SK-N-SH treated with all-trans-retinoic acid at 6 μM for 48 hours (cell line): ENCODE results near the gene BICC1.

Experiments
- BACH2 ChIP-seq: fragments of 250-450 bp; sonication (Bioruptor Pico); IDR thresholded peaks from 2 replicates; pipeline ENCODE4 v1.9.0; 2021; ENCODE audit warnings: mild to moderate bottlenecking, borderline replicate concordance
- CREB5 ChIP-seq: fragments of 250-450 bp; sonication (Bioruptor Pico); IDR thresholded peaks from 2 replicates; pipeline ENCODE4 v1.5.1; 2020; ENCODE audit warnings: low read depth, mild to moderate bottlenecking, moderate library complexity
- ESRRG ChIP-seq: fragments of 250-450 bp; sonication (Bioruptor Pico); IDR thresholded peaks from 2 replicates; pipeline ENCODE4 v1.6.1; 2021; ENCODE audit warnings: mild to moderate bottlenecking
- PATZ1 ChIP-seq: fragments of 250-450 bp; sonication (Bioruptor Pico); IDR thresholded peaks from 2 replicates; pipeline ENCODE4 v1.8.0; 2020; ENCODE audit warnings: mild to moderate bottlenecking, moderate library complexity, borderline replicate concordance
- PPARA ChIP-seq: fragments of 250-450 bp; sonication (Bioruptor Pico); IDR thresholded peaks from 2 replicates; pipeline ENCODE4 v1.5.0; 2020; ENCODE audit warnings: mild to moderate bottlenecking, borderline replicate concordance
- RARB ChIP-seq: fragments of 250-450 bp; sonication (Bioruptor Pico); IDR thresholded peaks from 2 replicates; pipeline ENCODE4 v1.8.0; 2021; ENCODE audit warnings: mild to moderate bottlenecking, moderate library complexity
- SNAI2 ChIP-seq: fragments of 250-450 bp; sonication (Bioruptor Pico); IDR thresholded peaks from 2 replicates; pipeline ENCODE4 v1.5.0; 2020; ENCODE audit warnings: mild to moderate bottlenecking, moderate library complexity
- TOX ChIP-seq: fragments of 250-450 bp; sonication (Bioruptor Pico); IDR thresholded peaks from 2 replicates; pipeline ENCODE4 v1.8.0; 2021; ENCODE audit warnings: mild to moderate bottlenecking, moderate library complexity, borderline replicate concordance
- ZFP3 ChIP-seq: fragments of 250-450 bp; sonication (Bioruptor Pico); IDR thresholded peaks from 2 replicates; pipeline ENCODE4 v1.5.0; 2020; ENCODE audit warnings: mild to moderate bottlenecking, moderate library complexity
- ZFP30 ChIP-seq: fragments of 450-650 bp; formaldehyde crosslinking; IDR thresholded peaks from 2 replicates; pipeline ENCODE4 v1.5.0; 2022; ENCODE audit warnings: mild to moderate bottlenecking, moderate library complexity
- ZNF70 ChIP-seq: fragments of 450-650 bp; formaldehyde crosslinking; IDR thresholded peaks from 2 replicates; pipeline ENCODE4 v1.5.0; 2020; ENCODE audit warnings: mild to moderate bottlenecking, moderate library complexity
- ZNF8 ChIP-seq: fragments of 450-650 bp; formaldehyde crosslinking; IDR thresholded peaks from 2 replicates; pipeline ENCODE4 v1.5.0; 2020; ENCODE audit warnings: mild to moderate bottlenecking, moderate library complexity

- TF ChIP-seq CREB5 (CRISPR knock-in tag) (no peak), PPARA (no peak), ZFP3 (no peak), ZNF8 (CRISPR knock-in tag) (no peak), ZNF70 (no peak), SNAI2 (CRISPR knock-in tag) (no peak), PATZ1 (CRISPR knock-in tag) (no peak), ZFP30 (CRISPR knock-in tag) (no peak), BACH2 (no peak), RARB (CRISPR knock-in tag) (no peak), TOX (CRISPR knock-in tag) (no peak), ESRRG (CRISPR knock-in tag) (no peak)
Observed at GRCh38 chr10:58641708-58642107, 129.0 kb downstream of the BICC1 start.
